Activated naive CD4-positive, alpha-beta T cell treated with Interleukin-2 at 50 U/mL for 16 hours (primary cell): ENCODE results near the gene MAP4.
"Not testable (repeated sequence)": the region's sequence is repeated elsewhere in the genome, so short reads cannot be mapped to it uniquely, and the experiment has no call there.

ENCODE experiments used
- DNase-seq: peaks from one replicate; pipeline ENCODE4 v3.0.0-alpha.2; 2020

The MAP4 gene, protein sequence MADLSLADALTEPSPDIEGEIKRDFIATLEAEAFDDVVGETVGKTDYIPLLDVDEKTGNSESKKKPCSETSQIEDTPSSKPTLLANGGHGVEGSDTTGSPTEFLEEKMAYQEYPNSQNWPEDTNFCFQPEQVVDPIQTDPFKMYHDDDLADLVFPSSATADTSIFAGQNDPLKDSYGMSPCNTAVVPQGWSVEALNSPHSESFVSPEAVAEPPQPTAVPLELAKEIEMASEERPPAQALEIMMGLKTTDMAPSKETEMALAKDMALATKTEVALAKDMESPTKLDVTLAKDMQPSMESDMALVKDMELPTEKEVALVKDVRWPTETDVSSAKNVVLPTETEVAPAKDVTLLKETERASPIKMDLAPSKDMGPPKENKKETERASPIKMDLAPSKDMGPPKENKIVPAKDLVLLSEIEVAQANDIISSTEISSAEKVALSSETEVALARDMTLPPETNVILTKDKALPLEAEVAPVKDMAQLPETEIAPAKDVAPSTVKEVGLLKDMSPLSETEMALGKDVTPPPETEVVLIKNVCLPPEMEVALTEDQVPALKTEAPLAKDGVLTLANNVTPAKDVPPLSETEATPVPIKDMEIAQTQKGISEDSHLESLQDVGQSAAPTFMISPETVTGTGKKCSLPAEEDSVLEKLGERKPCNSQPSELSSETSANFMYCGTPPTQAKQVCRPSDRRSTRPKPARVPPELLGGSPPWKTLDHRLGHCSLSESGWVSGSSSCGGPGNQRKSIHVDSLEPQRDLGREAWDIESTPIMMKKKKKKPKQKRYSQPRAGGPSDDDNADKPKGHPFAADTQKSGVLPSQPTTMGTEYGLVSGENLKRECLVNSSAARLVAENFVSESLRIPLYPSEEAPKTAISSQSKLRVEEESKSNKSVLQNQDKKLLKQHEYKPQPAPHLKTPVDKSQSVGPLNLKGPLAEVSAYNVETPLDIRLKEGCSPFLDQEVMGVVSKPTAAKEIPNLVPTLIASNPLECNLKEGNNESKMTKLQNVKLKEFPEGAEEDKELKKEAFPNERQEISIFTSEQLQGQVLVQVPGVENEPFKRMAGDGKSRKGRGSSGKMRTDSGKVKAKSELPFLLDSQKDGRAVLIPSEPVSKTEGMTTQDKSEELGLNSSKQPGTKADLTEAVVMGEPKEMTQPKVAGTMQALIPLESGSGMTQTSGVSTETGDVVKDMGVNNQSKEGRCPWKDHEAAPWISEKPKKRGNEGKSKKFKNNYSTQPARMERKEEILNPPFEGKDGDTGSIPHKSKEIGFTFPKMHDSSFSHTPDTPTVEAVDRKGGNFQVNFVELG (N-terminal part only)

DNA sequence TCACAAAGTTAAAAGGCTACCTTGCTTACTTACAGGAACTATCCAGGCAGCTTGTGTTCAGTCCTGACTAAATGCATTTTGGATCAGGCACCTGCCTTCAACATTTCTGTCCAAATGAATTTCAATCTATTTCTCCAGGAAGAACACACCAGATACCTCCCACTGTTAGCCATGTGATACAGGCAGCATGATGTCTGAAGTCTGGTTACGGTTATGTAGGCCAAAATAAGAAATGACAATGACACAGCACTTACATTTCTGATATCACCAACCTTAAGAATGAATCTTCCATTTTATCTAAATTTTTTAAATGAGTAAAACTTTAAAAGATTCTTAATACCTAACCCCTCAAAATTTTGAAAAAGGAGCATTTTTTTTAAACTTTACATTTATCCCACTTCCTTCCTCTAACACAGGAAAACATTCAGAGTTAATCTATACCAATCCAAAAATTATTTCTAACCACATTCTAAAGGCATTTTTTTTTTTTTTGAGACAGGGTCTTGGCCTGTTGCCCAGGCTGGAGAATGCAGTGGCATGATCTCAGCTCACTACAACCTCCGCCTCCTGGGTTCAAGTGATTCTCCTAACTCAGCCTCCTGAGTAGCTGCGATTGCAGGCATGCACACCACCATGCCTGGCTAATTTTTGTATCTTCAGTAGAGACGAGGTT is at the start of gene MAP4:
TSS of gene MAP4 (minus strand) at position 116 of the 673 bp plus-strand sequence. CDS start 17,556 bp downstream, outside the sequence.
- DNase-seq = no peak

DNA sequence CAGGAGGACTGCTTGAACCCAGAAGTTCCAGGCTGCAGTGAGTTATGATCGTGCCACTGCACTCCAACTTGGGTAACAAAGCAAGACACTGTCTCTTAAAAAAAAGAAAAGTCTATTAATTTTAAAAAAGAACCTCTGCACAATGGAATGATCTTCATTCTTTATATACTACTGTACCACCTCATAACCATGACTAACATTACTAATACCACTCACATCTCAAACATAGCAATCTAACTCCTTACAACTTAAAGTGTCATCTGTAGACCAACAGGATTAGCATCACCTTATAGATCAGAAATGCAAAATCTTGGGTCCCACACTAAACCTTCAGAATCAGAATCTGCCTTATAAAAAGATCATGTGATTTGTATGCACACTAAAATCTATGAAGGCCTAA is 48.8 kb upstream of the MAP4 start:
- DNase-seq = no peak

DNA sequence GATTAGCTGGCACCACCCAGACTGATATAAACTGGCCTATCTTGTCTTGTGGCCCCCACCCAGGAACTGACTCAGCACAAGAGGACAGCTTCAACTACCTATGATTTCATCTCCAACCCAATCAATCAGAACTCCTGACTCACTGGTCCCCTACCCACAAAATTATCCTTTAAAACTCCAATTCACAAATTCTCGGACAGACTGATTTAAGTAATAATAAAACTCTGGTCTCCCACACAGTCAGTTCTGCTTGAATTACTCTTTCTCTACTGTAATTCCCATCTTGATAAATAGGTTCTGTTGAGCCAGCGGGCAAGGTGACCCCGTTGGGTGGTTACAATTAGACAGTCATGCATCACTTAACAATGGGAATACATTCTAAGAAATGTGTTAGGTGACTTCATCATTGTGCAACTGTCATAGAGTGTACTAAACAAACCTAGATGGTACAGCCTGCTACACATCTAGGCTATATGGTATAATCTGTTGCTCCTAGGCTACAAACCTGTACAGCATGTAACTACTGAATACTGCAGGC is 48.1 kb upstream of the MAP4 start:
- no peak for DNase-seq

DNA sequence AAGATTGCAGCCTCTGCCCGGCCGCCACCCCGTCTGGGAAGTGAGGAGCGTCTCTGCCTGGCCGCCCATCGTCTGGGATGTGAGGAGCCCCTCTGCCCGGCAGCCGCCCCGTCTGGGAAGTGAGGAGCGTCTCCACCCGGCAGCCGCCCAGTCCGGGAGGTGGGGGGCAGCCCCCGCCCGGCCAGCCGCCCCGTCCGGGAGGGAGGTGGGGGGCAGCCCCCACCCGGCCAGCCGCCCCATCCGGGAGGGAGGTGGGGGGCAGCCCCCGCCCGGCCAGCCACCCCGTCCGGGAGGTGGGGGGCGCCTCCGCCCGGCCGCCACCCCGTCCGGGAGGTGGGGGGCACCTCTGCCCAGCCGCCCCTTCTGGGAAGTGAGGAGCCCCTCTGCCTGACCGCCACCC is 45.4 kb upstream of the MAP4 start:
- DNase-seq = not testable (repeated sequence)

DNA sequence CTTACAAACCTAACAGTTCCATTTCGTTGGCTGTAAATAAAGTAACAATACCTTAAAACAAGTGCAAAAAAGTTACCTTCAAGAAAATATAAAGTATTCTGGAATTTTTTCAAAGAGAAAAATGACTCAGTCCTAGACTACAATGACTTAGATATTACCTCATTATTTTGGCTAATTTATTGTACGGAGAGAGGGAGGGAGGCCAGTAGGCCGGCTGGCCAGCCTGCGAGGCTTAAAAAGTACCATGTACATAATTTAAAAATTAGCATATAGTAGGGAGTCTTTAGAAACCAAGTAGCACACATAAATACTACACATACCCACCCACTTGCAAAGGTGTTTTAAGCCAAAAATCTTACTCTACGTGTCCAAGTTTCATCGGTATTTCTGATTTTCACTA is 41.9 kb upstream of the MAP4 start:
- DNase-seq = no peak

DNA sequence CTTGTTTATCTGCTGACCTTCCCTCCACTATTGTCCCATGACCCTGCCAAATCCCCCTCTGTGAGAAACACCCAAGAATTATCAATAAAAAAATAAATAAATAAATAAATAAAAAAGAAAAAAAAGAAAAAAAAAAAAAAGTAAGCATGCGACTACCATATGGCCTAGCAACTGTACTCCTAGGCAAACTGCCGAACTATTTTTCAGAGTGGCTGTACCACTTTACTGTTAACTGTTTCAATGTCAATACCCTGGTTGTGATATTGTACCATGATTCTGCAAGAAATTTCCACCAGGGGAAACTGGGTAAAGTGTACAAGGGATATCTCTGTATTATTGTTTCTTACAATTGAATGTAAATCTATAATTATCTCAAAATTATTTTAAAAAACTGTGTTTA is 41.3 kb upstream of the MAP4 start:
- no peak for DNase-seq

DNA sequence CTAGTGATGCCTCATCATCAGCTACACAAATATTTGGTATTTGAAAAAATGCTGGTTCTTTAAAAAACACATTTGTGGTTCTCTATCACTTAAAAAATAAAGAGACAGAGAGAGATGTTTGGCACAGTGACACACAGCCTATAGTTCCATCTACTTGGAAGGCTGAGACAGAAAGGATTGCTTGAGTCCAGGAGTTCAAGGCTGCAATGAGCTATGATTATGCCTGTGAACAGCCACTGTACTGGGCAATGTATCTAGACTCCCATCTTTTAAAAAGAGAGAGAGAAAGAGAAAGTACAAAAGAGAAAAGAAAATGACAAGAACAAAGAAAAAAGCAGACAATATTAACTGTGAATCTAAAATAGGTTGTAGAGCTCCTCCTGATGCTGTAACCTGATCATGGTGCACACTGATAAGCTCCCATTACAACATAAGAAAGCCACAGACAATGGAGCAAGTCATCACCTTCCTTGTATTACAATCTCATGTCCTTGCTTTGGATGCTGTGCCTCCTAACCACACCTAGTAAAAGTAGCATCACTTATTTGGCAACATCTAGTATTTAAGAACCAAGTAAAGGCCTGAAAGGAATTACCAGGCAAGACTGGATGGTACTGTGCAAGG is 31.7 kb upstream of the MAP4 start:
- DNase-seq = no peak

DNA sequence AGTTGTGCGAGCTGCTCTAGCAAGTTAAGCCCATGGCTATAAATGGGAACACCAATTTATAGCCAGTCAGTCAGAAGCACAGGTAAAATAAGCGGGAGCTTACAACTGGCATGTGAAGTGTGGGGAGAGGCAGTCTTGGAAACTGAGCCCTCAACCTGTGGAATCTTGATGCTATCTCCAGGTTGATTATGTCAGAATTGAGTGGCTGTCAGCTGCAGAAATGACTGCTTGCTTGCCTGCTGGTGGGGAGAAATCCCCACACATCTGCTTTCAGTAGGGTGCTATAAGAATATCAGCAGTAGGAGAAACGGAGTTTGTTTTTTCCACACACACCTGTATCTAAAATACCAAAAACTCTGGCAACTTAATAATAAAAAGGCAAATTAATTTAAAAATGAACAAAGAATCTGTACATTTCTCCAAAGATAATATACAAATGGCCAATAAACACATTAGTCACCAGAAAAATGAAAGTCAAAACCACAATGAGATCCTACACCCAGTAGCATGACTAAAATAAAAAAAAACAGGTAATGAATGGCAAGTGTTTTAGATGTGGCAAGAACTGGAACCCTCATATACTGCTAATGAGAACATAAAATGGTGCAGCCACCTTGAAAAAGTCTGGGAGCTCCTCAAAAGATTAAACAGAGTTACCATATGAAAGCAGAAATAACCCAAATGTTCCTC is 26.0 kb upstream of the MAP4 start:
- no peak for DNase-seq

DNA sequence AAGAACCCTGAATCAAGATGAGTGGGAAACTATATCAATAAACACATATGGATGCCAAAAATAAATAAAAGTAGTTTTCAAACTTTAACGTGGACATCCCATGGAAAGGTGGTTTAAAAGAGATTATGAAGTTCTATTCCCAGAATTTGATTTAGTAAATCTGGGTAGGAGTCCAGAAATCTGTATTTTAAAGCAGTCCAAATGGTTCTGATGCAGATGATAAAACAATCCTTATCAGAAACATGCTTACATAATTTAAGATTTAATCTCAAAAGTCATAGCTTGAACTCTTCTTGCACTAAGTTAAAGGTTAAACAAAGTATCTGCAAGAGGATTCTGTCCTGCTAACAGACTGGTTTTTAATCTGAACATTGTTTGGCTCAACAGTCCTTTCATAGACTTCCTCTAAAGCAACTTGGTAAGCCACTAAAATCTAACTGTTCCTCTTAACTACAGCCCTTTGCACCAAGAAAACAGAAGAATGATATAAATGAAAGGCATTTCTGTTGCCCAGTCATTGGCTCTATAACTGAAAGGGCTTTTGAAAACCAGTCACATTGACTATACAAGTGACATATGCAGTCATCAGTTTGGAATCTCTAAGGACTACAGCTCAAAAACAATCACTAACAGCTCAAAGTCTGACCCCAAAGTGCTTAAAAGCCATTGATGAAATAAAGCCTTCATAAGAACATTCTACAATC is 23.4 kb upstream of the MAP4 start:
- no peak for DNase-seq

DNA sequence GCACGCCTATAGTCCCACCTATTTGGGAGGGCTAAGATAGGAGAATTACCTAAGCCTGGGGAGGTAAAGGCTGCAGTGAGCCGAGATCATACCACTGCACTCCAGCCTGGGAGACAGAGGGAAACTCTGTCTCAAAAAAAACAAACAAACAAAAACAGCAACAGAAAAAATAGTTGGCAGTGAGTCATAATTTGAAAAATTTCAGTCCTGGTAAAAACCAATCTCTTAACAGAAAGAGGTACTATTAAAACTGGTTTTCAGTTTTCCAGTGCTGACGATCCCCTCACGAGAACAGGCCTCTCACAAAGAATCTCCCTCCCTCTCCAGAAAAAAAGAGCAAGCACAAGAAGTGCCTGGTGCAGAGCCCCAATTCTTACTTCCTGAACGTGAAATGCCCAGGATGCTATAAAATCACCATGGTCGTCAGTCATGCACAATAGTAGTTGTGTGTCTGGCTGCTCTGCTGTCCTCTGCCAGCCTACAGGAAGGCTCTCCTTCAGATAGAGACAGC is 22.8 kb upstream of the MAP4 start:
- no peak for DNase-seq

DNA sequence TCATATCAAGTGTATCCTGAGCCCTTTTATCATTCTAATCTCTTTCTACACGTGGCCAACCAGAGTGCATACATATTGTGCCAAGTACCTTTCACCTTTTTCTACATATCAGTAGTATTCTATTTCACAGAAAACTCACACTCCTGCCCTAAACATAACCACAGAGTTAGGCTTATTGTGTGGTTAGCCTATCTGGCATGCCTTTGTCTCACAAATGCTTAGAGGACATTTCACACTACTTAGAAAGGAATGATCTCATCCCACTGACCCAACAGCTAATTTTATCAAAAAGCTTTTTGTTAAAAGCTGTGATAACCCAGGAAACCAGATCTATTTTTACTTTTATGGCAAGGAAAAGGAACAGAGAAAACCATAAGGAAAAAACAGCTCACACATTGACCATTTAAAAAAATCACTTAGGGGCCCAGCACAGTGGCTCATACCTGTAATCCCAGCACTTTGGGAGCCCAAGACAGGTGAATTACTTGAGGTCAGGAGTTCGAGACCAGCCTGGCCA is 17.8 kb upstream of the MAP4 start:
- DNase-seq = no peak

DNA sequence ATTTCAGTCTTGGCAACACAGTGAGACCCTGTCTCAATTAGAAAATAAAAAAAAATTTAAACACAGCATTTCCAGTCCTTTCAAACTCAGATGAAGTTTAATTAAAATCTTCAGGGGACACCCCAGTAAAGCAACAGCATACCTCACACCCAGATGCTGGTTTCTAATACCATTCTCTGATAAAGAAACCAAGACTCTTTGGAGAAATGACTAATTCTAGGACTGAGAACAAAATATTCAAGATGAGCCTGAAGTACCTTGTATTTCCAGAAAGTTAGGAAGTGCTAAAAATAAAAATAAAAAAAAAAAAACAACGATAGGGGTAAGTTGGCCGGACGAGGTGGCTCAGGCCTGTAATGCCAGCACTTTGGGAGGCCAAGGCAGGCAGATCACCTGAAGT is 14.0 kb upstream of the MAP4 start:
- DNase-seq = no peak

DNA sequence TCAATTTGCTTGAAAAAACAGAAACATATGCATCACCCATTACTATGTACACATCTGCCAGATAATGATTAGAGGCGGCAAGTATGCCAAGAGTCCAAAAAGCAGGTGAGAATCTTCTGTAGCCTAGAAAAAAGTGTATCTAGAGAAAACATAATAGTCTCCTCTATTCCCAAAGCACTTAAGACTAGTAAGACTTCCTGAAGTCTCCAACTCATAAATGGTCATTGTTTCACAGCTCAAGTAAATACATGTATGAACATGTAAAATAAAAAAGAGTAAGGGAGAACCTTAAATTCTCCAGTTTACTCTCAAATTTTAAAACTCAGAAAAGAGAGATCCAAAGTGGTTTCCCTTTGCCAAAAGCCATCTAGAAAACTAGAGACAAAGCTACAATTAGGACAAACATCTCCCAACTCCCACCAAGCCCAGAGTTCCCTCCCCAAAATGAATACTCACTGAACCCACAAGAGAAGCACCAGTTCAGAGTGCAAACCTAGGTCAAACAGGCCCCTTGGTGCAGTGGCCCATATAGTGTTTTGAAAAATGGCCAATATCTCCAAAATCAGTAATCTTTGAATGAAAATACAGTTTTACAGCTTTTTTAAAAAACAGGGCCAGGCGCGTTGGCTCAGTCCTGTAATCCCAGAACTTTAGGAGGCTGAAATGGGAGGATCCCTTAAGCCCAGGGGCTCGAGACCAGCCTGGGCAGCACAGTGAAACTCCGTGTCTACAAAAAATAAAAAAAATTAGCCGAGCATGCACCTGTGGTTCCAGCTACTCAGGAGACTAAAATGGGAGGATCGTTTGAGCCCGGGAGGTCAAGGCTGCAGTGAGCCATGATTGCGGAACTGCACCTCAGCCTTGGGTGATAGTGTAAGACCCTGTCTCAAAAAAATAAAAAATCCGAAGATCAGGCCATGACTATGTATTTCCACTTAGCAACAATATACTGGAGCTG is 11.0 kb upstream of the MAP4 start:
- DNase-seq = no peak

DNA sequence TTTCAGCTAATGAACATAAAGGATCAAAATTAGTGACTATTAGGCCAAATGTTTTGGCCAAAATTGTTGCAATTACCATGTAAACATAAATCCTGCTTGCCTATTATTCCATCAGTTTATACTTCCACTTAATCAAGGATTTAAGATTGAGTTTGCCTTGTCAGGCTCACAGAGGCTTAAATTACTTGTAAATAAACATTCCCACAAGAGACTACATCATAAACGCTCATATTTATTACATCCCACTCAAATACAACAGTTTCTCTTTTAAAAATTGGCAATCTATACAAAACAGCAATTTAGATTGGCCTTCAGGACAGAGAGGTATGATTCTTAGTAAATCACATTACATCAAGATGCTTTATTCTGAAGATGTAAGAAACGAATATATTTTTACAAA is 9.9 kb upstream of the MAP4 start:
- DNase-seq = no peak

DNA sequence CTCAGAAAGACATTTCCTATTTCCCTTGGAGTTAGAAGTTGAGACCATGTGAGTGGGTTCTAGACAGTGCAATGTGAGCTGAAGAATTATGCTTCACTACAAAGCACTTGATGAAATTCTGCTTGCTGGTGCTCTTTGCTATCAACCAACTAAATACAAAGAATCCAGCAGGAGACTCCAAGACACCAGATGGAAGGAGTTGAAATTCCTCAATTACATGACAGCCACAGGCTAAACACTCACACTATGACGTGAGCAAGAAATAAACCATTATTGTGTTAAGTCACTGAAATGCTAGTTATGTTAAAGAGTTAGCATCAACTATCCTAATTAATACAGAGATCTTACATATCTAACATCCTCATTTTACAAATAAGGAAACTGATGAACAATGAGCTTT is 8.2 kb upstream of the MAP4 start:
- DNase-seq = no peak

DNA sequence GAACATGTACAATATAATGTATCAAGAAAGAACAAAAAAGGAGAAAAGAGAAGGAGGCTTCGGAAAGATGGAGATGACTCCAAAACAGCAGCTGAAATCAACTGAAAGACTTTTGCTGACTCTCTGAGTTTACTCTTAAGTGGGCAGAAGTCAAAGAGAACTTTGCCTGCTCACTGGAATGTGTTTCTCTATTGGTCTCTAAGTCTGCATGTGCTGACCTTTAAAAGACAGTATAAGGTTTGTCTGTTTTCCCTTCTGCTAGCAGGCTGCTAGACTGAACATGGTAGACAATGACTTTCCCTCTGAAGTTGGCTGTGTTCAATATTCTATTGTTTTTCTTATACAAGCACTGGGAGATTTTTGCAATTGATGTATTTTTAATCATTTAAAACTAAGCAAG is 7.2 kb upstream of the MAP4 start:
- DNase-seq = no peak

DNA sequence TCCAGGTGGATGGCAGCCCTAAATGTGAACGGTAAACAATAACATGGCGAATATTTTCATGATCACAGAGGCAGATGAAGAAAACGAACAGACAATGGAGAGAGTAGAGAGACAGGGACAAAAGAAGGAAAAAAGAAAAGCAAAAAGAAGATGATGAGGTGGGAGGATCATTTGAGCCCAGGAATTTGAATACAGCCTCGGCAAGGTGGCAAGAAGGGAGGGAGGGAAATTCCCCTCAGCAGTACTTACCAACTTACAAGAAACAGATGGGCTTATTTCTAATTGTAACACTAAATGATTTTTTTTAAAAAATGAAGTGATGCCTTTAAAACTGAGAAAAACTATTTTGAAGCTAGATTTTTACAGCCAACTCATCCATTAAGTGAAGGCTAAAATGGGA is 6.0 kb upstream of the MAP4 start:
- no peak for DNase-seq

DNA sequence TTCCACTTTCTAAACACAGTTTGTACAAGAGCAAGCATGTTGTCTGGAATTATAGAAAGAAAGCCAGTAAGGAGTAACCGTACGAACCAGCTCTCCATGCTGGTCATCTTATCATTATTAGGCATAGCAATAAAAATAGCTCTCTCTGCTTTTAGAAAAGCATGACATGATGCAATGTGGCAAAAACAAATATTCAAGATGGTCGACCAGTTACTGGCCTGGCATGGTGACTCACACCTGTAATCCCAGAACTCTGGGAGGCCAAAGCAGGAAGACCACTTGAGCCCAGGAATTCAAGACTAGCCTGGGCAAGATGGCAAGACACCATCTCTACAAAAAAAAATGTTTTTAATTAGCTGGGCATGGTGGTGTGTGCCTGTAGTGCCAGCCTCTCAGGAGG is 2.6 kb upstream of the MAP4 start:
- DNase-seq = no peak
